Transverse colon (tissue), 3 donors: Measurements from ENCODE around the gene COG5.

ENCODE experiments used
- CTCF ChIP-seq, 5 experiments: fragments of 200-600 bp in 3 of 5; fragments of 450-650 bp in 2 of 5; sonication (generic) in 3 of 5; IDR thresholded peaks; 1 replicate in 2 of 5; 2 replicates in 3 of 5; pipeline ENCODE4 v1.5.1; 2016 to 2017; ENCODE audit warnings: antibody characterized with exemption in 5 of 5, inconsistent platforms in 3 of 5, mild to moderate bottlenecking in 2 of 5, moderate library complexity in 1 of 5
- POLR2A ChIP-seq: fragments of 450-650 bp; IDR thresholded peaks from one replicate; pipeline ENCODE4 v1.6.1; 2016; ENCODE audit warnings: antibody characterized with exemption, mild to moderate bottlenecking, moderate library complexity

- TF ChIP-seq CTCF (IDR thresholded peaks at IDR 0.05) (no peak), POLR2A (no peak)
These were observed 335.4 kb downstream of the COG5 start for GRCh38 chr7:107228291-107228690.
